H1 (cell line): ENCODE data around the gene NPFFR1. TPM values are rescaled to one million over a fixed set of nuclear protein-coding genes. Genes with fewer than 3 reads are reported as not detected.
A peak's percentile ranks its signal among the peaks of the same experiment; 100 is the strongest.

Experiments used
- CTCF ChIA-PET: fragments of 300-600 bp; sonication (Branson Sonifier 250); formaldehyde crosslinking; loops from one replicate; lab custom pipeline; 2021; ENCODE audit not compliant: partially characterized antibody; lab: Charles Lee
- POLR2A ChIA-PET: fragments of 300-600 bp; sonication (Branson Sonifier 250); formaldehyde crosslinking; loops from one replicate; lab custom pipeline; 2021; ENCODE audit warnings: inconsistent platforms; ENCODE audit not compliant: partially characterized antibody; lab: Charles Lee
- DNase-seq, 2 experiments: peaks; one replicate each; pipeline versions ENCODE4 v3.0.0 to v3.0.0-alpha.2; 2010 to 2022; ENCODE audit warnings: low spot score in 2 of 2, low read depth in 1 of 2, mixed read lengths in 1 of 2
- FAIRE-seq: peaks from 2 replicates; lab custom pipeline; 2011; peaks lifted over from hg19 to GRCh38; lab: Jason Lieb, UNC
- H2AFZ ChIP-seq: 2 replicates; pipeline ENCODE4 v1.8.1; 2012; ENCODE audit warnings: low read length, inconsistent platforms
- H2AK5ac ChIP-seq: 2 replicates; pipeline ENCODE4 v1.6.1; 2013; ENCODE audit warnings: low read depth, low read length
- H2BK120ac ChIP-seq: replicated peaks from 2 replicates; pipeline ENCODE3; 2013; ENCODE audit warnings: low read depth, low read length, inconsistent platforms
- H2BK12ac ChIP-seq: 2 replicates; pipeline ENCODE4 v1.6.1; 2013; ENCODE audit warnings: low read depth, low read length
- H2BK15ac ChIP-seq: 2 replicates; pipeline ENCODE4 v1.6.1; 2013; ENCODE audit warnings: low read length
- H2BK20ac ChIP-seq: 2 replicates; pipeline ENCODE4 v1.6.1; 2013; ENCODE audit warnings: low read length
- H2BK5ac ChIP-seq: 2 replicates; pipeline ENCODE4 v1.6.1; 2013; ENCODE audit warnings: low read depth, low read length
- H3K14ac ChIP-seq: 2 replicates; pipeline ENCODE4 v1.6.1; 2013; ENCODE audit warnings: inconsistent platforms; ENCODE audit not compliant: insufficient read length
- H3K18ac ChIP-seq: 2 replicates; pipeline ENCODE4 v1.6.1; 2013; ENCODE audit warnings: low read length; ENCODE audit errors: extremely low read depth
- H3K23ac ChIP-seq: 2 replicates; pipeline ENCODE4 v1.6.1; 2013; ENCODE audit warnings: inconsistent platforms; ENCODE audit not compliant: insufficient read length
- H3K23me2 ChIP-seq: 2 replicates; pipeline ENCODE4 v1.6.1; 2013; ENCODE audit warnings: low read depth, low read length
- H3K27ac ChIP-seq: 2 replicates; pipeline ENCODE4 v1.6.1; 2011; ENCODE audit warnings: low read depth, low read length, inconsistent platforms
- H3K27me3 ChIP-seq, 4 experiments: replicated peaks in 1 of 4; 1 replicate in 1 of 4; 2 replicates in 3 of 4; pipeline versions ENCODE4 v1.6.1 to v1.8.1; 2011 to 2013; ENCODE audit warnings: low read length in 3 of 4, mild to moderate bottlenecking in 3 of 4, inconsistent platforms in 2 of 4, mixed read lengths in 2 of 4, moderate library complexity in 1 of 4; ENCODE audit not compliant: control insufficient read depth in 3 of 4, insufficient read depth in 3 of 4; ENCODE audit errors: extremely low read depth in 1 of 4
- H3K36me3 ChIP-seq, 4 experiments: 2 replicates each; pipeline versions ENCODE4 v1.6.1 to v1.8.1; 2011 to 2013; ENCODE audit warnings: mild to moderate bottlenecking in 4 of 4, low read length in 3 of 4, moderate library complexity in 2 of 4, control low read depth in 1 of 4, inconsistent platforms in 1 of 4; ENCODE audit not compliant: insufficient read depth in 4 of 4, control insufficient read depth in 2 of 4
- H3K4ac ChIP-seq: replicated peaks from 2 replicates; pipeline ENCODE3; 2013; ENCODE audit warnings: low read length, low read depth, mixed read lengths, inconsistent platforms; ENCODE audit not compliant: insufficient read length
- H3K4me1 ChIP-seq, 4 experiments: replicated peaks in 1 of 4; 1 replicate in 1 of 4; 2 replicates in 3 of 4; pipeline versions ENCODE4 v1.6.1 to v1.8.1; 2011 to 2013; ENCODE audit warnings: low read length in 3 of 4, inconsistent platforms in 2 of 4, mixed read lengths in 1 of 4; ENCODE audit not compliant: insufficient read depth in 4 of 4, control insufficient read depth in 3 of 4
- H3K4me2 ChIP-seq, 2 experiments: 2 replicates each; pipeline versions ENCODE4 v1.6.1 to v1.8.1; 2011 to 2013; ENCODE audit warnings: low read depth in 2 of 2, low read length in 2 of 2, control low read depth in 1 of 2, inconsistent platforms in 1 of 2, mild to moderate bottlenecking in 1 of 2; ENCODE audit not compliant: insufficient read depth in 1 of 2
- H3K4me3 ChIP-seq, 4 experiments: fragments of 200-600, 300-600 bp in 1 of 4; sonication (generic), shearing (Covaris generic), sonication (Bioruptor Twin) in 1 of 4; 2 replicates each; pipeline versions ENCODE4 v1.5.1 to v1.8.1; 2011 to 2016; ENCODE audit warnings: low read length in 4 of 4, low read depth in 3 of 4, control low read depth in 2 of 4, inconsistent platforms in 2 of 4, mild to moderate bottlenecking in 2 of 4, mixed read lengths in 1 of 4, moderate library complexity in 1 of 4; ENCODE audit not compliant: insufficient read depth in 2 of 4; ENCODE audit errors: extremely low read depth in 1 of 4
- H3K56ac ChIP-seq: replicated peaks from 2 replicates; pipeline ENCODE3; 2013; ENCODE audit warnings: low read depth, mild to moderate bottlenecking, mixed read lengths, low read length, inconsistent platforms; ENCODE audit not compliant: insufficient read length
- H3K79me1 ChIP-seq: 2 replicates; pipeline ENCODE4 v1.6.1; 2013; ENCODE audit warnings: low read depth, low read length, control low read depth
- H3K79me2 ChIP-seq, 2 experiments: 2 replicates each; pipeline versions ENCODE4 v1.6.1 to v1.8.1; 2012 to 2013; ENCODE audit warnings: low read length in 2 of 2, mild to moderate bottlenecking in 2 of 2, inconsistent platforms in 1 of 2; ENCODE audit not compliant: insufficient read depth in 2 of 2, control insufficient read depth in 1 of 2
- H3K9ac ChIP-seq, 4 experiments: replicated peaks in 1 of 4; 1 replicate in 1 of 4; 2 replicates in 3 of 4; pipeline versions ENCODE4 v1.6.1 to v1.8.1; 2011 to 2013; ENCODE audit warnings: low read depth in 3 of 4, low read length in 3 of 4, control low read depth in 2 of 4, mild to moderate bottlenecking in 2 of 4, moderate library complexity in 2 of 4, inconsistent platforms in 1 of 4; ENCODE audit errors: extremely low read depth in 1 of 4
- H3K9me3 ChIP-seq, 2 experiments: 2 replicates each; pipeline versions ENCODE4 v1.6.1 to v1.8.1; 2012 to 2013; ENCODE audit warnings: mild to moderate bottlenecking in 2 of 2, moderate library complexity in 2 of 2, control low read depth in 1 of 2, inconsistent platforms in 1 of 2, low read depth in 1 of 2, low read length in 1 of 2, mixed read lengths in 1 of 2; ENCODE audit not compliant: insufficient read depth in 2 of 2
- H4K20me1 ChIP-seq, 2 experiments: replicated peaks in 1 of 2; 2 replicates each; pipeline versions ENCODE3 to v1.8.1; 2011 to 2013; ENCODE audit warnings: inconsistent platforms in 2 of 2, low read length in 2 of 2, mild to moderate bottlenecking in 1 of 2; ENCODE audit not compliant: insufficient read depth in 2 of 2, control insufficient read depth in 1 of 2
- H4K5ac ChIP-seq: 2 replicates; pipeline ENCODE4 v1.6.1; 2013; ENCODE audit warnings: low read length, low read depth, mixed read lengths, inconsistent platforms; ENCODE audit not compliant: insufficient read length
- H4K8ac ChIP-seq: 2 replicates; pipeline ENCODE4 v1.8.0; 2013; ENCODE audit warnings: mild to moderate bottlenecking, moderate library complexity, low read length, inconsistent platforms; ENCODE audit not compliant: insufficient read depth; ENCODE audit errors: extremely low read depth
- H4K91ac ChIP-seq: replicated peaks from 2 replicates; pipeline ENCODE3; 2013; ENCODE audit warnings: low read length, mixed read lengths, inconsistent platforms; ENCODE audit not compliant: insufficient read length
- BACH1 ChIP-seq: IDR thresholded peaks from 2 replicates; pipeline ENCODE4 v1.6.1; 2012; ENCODE audit warnings: low read length, improper control_type of control experiment
- EGR1 ChIP-seq: IDR thresholded peaks from 2 replicates; pipeline ENCODE4 v1.6.1; 2011; ENCODE audit warnings: low read depth, low read length, borderline replicate concordance
- FOSL1 ChIP-seq: IDR thresholded peaks from 2 replicates; pipeline ENCODE4 v1.6.1; 2011; ENCODE audit warnings: mild to moderate bottlenecking, low read depth, low read length, moderate library complexity; ENCODE audit not compliant: insufficient read depth
- HDAC2 ChIP-seq, 2 experiments: fragments of 300-600 bp in 1 of 2; sonication (generic) in 1 of 2; IDR thresholded peaks; 2 replicates each; pipeline ENCODE4 v1.6.1; 2011 to 2012; ENCODE audit warnings: low read depth in 2 of 2, low read length in 2 of 2, mild to moderate bottlenecking in 2 of 2, moderate library complexity in 2 of 2, borderline replicate concordance in 1 of 2, inconsistent platforms in 1 of 2
- PHF8 ChIP-seq: fragments of 200-600 bp; sonication (generic); conservative IDR thresholded peaks from 2 replicates; pipeline ENCODE4 v1.7.1; 2012; ENCODE audit warnings: low read depth, mild to moderate bottlenecking, inconsistent platforms, low read length, moderate library complexity
- SRF ChIP-seq: IDR thresholded peaks from 2 replicates; pipeline ENCODE4 v1.6.1; 2011; ENCODE audit warnings: mild to moderate bottlenecking, low read depth, low read length, moderate library complexity
- TCF12 ChIP-seq: IDR thresholded peaks from 2 replicates; pipeline ENCODE4 v1.6.1; 2011; ENCODE audit warnings: low read depth, mild to moderate bottlenecking, low read length
- USF2 ChIP-seq: IDR thresholded peaks from 2 replicates; pipeline ENCODE4 v1.6.1; 2011; ENCODE audit warnings: low read length, improper control_type of control experiment
- ZNF274 ChIP-seq: IDR thresholded peaks from 2 replicates; pipeline ENCODE4 v1.7.0; 2012; ENCODE audit warnings: low read length, borderline replicate concordance; ENCODE audit errors: extremely low read depth
- WGBS, 2 experiments: shearing (Covaris generic) in 1 of 2; methylation state at CpG; one replicate each; pipeline versions ENCODE4 v1.1.6 to v1.1.7; 2013 to 2015; ENCODE audit warnings: low lambda C conversion rate in 2 of 2, mixed read lengths in 2 of 2, inconsistent platforms in 1 of 2, low coverage in 1 of 2, missing lambda C conversion rate in 1 of 2; ENCODE audit not compliant: insufficient replicate concordance in 2 of 2, insufficient coverage in 1 of 2, insufficient read length in 1 of 2; ENCODE audit errors: extremely low coverage in 1 of 2, missing lambda C conversion rate in 1 of 2; 5-methylcytosine and 5-hydroxymethylcytosine counted together
- polyA plus RNA-seq, 7 experiments: library from polyadenylated mRNA; depleted of rRNA in 3 of 7; stranded (reverse) in 5 of 7; unstranded in 2 of 7; fragments of >200 nt in 5 of 7; fragments of 200-250 nt in 2 of 7; gene quantifications; 1 replicate in 5 of 7; 2 replicates in 1 of 7; 4 replicates in 1 of 7; pipeline versions ENCODE4 v1.2.1 to v1.2.3, GENCODE V29; 2011 to 2013; ENCODE audit warnings: missing spikeins in 2 of 7, mixed read lengths in 2 of 7
- total RNA-seq: library from RNA; stranded (reverse); fragmentation: NEBNext Ultra II Directional; extraction: Animal tissue kit (Norgen Biotek cat#: 25700); gene quantifications from 2 replicates; pipeline ENCODE4 v1.2.1, GENCODE V29; 2021

The NPFFR1 gene
- total and polyA plus RNA-seq, 2 of the 8 experiments (the other 6 are each of a cell fraction or from before 2014, with no cell fraction given): 0.02 to 0.06 TPM

GRCh38 chr10:70312249-70312648 lies 28.4 kb upstream of the NPFFR1 start:
- Histone ChIP-seq H2BK120ac (no peak overlapping the region), H3K9ac (no peak overlapping the region), H3K18ac (no peak overlapping the region), H3K4me3 (no peak overlapping the region), H3K23me2 (no peaks in the 10 kb centered on the region), H2BK15ac (no peak overlapping the region), H4K5ac (no peak overlapping the region), H4K8ac (no peak overlapping the region), H3K79me2 (no peaks in the 10 kb centered on the region), H4K91ac (no peak overlapping the region), H2AK5ac (peak overlapping the region; percentile 18; the same call in 1 of the 2 replicates), H3K27ac (no peak overlapping the region), H2BK20ac (no peak overlapping the region), H3K4me1 (no peaks in the 10 kb centered on the region), H2AFZ (no peak overlapping the region), H3K79me1 (no peaks in the 10 kb centered on the region), H3K9me3 (no peaks in the 10 kb centered on the region), H2BK5ac (no peak overlapping the region), H3K27me3 (no peaks in the 10 kb centered on the region), H3K4ac (no peak overlapping the region), H3K56ac (no peak overlapping the region), H3K4me2 (no peak overlapping the region), H2BK12ac (no peak overlapping the region), H4K20me1 (peaks cover 2% of the 10 kb centered on the region in 2 experiments), H3K36me3 (no peaks in the 10 kb centered on the region), H3K23ac (no peak overlapping the region), H3K14ac (no peak overlapping the region)
- FAIRE-seq: no peak
- WGBS, 2 experiments: 92% methylated on average over 5 of the region's 5 CpGs; no CpG with 5 or more reads in 1 of the 2 experiments
- ChIA-PET POLR2A (no interaction called here), CTCF (interaction anchor here (1.4 to 2.8 kb wide), 3 partner anchors 20 to 90 kb away, joined by 3 to 9 read pairs (median 7); no protein-coding TSS in a partner anchor)
- DNase-seq: no peak
- no peak for TF ChIP-seq PHF8
- no peak for TF ChIP-seq USF2
- no peak for TF ChIP-seq EGR1
- no peak for TF ChIP-seq FOSL1
- TF ChIP-seq HDAC2 (IDR thresholded peaks at IDR 0.05; ENCODE audit: borderline replicate concordance in 1 of 2, low read depth in 2 of 2, low read length in 2 of 2): no peak
- no peak for TF ChIP-seq SRF
- TF ChIP-seq ZNF274: no peak
- no peak for TF ChIP-seq TCF12
- no peak for TF ChIP-seq BACH1
